GM03348 (cell line): Measurements from ENCODE around the gene PPP4C.

ENCODE experiments used
- DNase-seq: peaks from one replicate; pipeline ENCODE4 v3.0.0; 2012; ENCODE audit warnings: low spot score

PPP4C gene

GRCh38 chr16:30054959-30055553, 20.7 kb upstream of the PPP4C start:
- no peak for DNase-seq

- DNase-seq: no peak
These were observed 15.4 kb upstream of the PPP4C start for GRCh38 chr16:30060346-30060745.

- no peak for DNase-seq
These were observed 14.8 kb upstream of the PPP4C start for GRCh38 chr16:30060836-30061554.

GRCh38 chr16:30063278-30063892, 12.4 kb upstream of the PPP4C start:
- no peak for DNase-seq

- peak; percentile 61 for DNase-seq
These were observed 11.7 kb upstream of the PPP4C start for GRCh38 chr16:30063893-30064728.

- DNase-seq: peak; percentile 32
These were observed 11.1 kb upstream of the PPP4C start for GRCh38 chr16:30064729-30065101.

- peak; percentile 98 for DNase-seq
These were observed 10.5 kb upstream of the PPP4C start, which contains the start of gene ALDOA for GRCh38 chr16:30065102-30065942. ALDOA (plus strand) TSS chr16:30065760; CDS start chr16:30066898, 1,138 bp downstream.

GRCh38 chr16:30065943-30066760, 9.6 kb upstream of the PPP4C start:
- peak; percentile 77 for DNase-seq

- DNase-seq: no peak
These were observed 8.8 kb upstream of the PPP4C start for GRCh38 chr16:30066761-30067583.

GRCh38 chr16:30067584-30067916, 8.2 kb upstream of the PPP4C start:
- no peak for DNase-seq

- DNase-seq: no peak
These were observed 7.5 kb upstream of the PPP4C start for GRCh38 chr16:30068333-30068732.

- no peak for DNase-seq
These were observed 6.8 kb upstream of the PPP4C start for GRCh38 chr16:30068750-30069610.

- no peak for DNase-seq
These were observed 6.0 kb upstream of the PPP4C start for GRCh38 chr16:30069611-30070462.

GRCh38 chr16:30070490-30070889, 5.3 kb upstream of the PPP4C start:
- no peak for DNase-seq

- DNase-seq: peak; percentile 47
These were observed 540 bp downstream of the PPP4C start for GRCh38 chr16:30076276-30076791.

GRCh38 chr16:30077656-30078055, 1.9 kb downstream of the PPP4C start:
- no peak for DNase-seq

- no peak for DNase-seq
These were observed 3.0 kb downstream of the PPP4C start for GRCh38 chr16:30078744-30079143.

GRCh38 chr16:30079480-30079879, 3.7 kb downstream of the PPP4C start:
- no peak for DNase-seq
